ENCODE results near the gene UXT. TPM values are rescaled to one million over a fixed set of nuclear protein-coding genes. Genes with fewer than 3 reads are reported as not detected.

UXT gene
- total and polyA plus RNA-seq, 2 of the 13 experiments (the other 11 are each of a cell fraction or from before 2014, with no cell fraction given) = 107 to 123 TPM

DNA sequence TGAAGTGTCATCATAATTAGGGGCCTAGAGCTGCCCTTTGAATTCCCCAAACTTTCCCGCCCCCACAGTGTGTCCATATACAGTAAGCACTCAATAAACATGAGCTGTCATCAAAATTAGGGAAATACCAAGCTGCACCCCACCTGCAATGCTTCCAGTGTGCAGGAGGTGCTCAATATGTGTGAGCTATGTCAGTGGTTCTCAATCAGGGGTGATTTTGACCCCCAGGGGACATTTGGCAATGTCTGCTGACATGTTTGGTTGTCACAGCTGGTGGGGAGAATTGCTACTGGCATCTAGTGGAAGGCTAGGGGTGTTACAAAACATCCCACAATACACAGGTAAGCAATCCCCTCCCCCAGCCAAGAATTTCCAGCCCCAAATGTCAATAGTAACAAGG is 30.0 kb downstream of the UXT start:
- TF ChIP-seq, protein P1, sequence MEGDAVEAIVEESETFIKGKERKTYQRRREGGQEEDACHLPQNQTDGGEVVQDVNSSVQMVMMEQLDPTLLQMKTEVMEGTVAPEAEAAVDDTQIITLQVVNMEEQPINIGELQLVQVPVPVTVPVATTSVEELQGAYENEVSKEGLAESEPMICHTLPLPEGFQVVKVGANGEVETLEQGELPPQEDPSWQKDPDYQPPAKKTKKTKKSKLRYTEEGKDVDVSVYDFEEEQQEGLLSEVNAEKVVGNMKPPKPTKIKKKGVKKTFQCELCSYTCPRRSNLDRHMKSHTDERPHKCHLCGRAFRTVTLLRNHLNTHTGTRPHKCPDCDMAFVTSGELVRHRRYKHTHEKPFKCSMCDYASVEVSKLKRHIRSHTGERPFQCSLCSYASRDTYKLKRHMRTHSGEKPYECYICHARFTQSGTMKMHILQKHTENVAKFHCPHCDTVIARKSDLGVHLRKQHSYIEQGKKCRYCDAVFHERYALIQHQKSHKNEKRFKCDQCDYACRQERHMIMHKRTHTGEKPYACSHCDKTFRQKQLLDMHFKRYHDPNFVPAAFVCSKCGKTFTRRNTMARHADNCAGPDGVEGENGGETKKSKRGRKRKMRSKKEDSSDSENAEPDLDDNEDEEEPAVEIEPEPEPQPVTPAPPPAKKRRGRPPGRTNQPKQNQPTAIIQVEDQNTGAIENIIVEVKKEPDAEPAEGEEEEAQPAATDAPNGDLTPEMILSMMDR (CRISPR knock-in tag; IDR thresholded peaks at IDR 0.05) = 0 out of 2 replicates have a peak, but pooled peaks have one; percentile 21
- no peak for TF ChIP-seq ZNF563 (CRISPR knock-in tag; IDR thresholded peaks at IDR 0.05)
- TF ChIP-seq AGO1 (IDR thresholded peaks at IDR 0.05; ENCODE audit: low read depth, low read length, poor library complexity, severe bottlenecking) = no peak
- TF ChIP-seq, protein P2, sequence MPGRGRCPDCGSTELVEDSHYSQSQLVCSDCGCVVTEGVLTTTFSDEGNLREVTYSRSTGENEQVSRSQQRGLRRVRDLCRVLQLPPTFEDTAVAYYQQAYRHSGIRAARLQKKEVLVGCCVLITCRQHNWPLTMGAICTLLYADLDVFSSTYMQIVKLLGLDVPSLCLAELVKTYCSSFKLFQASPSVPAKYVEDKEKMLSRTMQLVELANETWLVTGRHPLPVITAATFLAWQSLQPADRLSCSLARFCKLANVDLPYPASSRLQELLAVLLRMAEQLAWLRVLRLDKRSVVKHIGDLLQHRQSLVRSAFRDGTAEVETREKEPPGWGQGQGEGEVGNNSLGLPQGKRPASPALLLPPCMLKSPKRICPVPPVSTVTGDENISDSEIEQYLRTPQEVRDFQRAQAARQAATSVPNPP (CRISPR knock-in tag; IDR thresholded peaks at IDR 0.05) = no peak
- TF ChIP-seq KDM5A (IDR thresholded peaks at IDR 0.05; ENCODE audit: borderline replicate concordance, low read length) = no peak
- no peak for TF ChIP-seq ZBTB8A (CRISPR knock-in tag; IDR thresholded peaks at IDR 0.05; ENCODE audit: borderline replicate concordance, low read depth)
- TF ChIP-seq RXRB (CRISPR knock-in tag; IDR thresholded peaks at IDR 0.05; ENCODE audit: borderline replicate concordance) = no peak
- 0 out of 2 replicates have a peak, but pooled peaks have one; percentile 5 for TF ChIP-seq STAG1 (CRISPR knock-in tag; IDR thresholded peaks at IDR 0.05)
- H3K79me2 ChIP-seq (ENCODE audit: insufficient read depth, low read length) = no peaks in the 10 kb centered on the region
- no peak for FAIRE-seq
- no peak for DNase-seq (ENCODE audit: low spot score)
- no peaks in the 10 kb centered on the region for H3K9me3 ChIP-seq (ENCODE audit: low read length)
- ChIA-PET CTCF (ENCODE audit: low intra/inter-chr PET ratio, low total read pairs) (no interaction called here), POLR2A (no interaction called here)
- in situ Hi-C loops (cut with HindIII; ENCODE audit: extremely low pct_ligation_motif_present, low pct_unique_long_range_greater_than_20kb) = no loop called here
- no peaks in the 10 kb centered on the region for H3K4me1 ChIP-seq (ENCODE audit: insufficient read depth, low read length)
- no peak overlapping the region for H3K4me3 ChIP-seq (replicated peaks in 1 of 3; ENCODE audit: insufficient read depth in 1 of 3, low read depth in 2 of 3, low read length in 3 of 3)
- intact Hi-C loops (cut with micrococcal nuclease; ENCODE audit: unreplicated experiment) = no loop called here
- H3K9ac ChIP-seq (ENCODE audit: insufficient read depth, low read depth, low read length) = no peak overlapping the region
- H3K27me3 ChIP-seq (ENCODE audit: control insufficient read depth in 1 of 2, insufficient read depth in 2 of 2, low read length in 2 of 2) = peaks cover 0 to 7% of the 10 kb centered on the region in 2 experiments; a peak in 1 of 5 replicates
- no CpG with 5 or more reads among the region's 1 CpG for WGBS (ENCODE audit: low lambda C conversion rate)
- H3K4me2 ChIP-seq (ENCODE audit: low read depth, low read length) = no peak overlapping the region
- no peak overlapping the region for H3K27ac ChIP-seq (ENCODE audit: extremely low read length, insufficient read depth, low read length)
- H3K36me3 ChIP-seq (replicated peaks in 1 of 2; ENCODE audit: control insufficient read depth in 1 of 2, insufficient read depth in 2 of 2, low read length in 2 of 2) = no peaks in the 10 kb centered on the region
- H2AFZ ChIP-seq (ENCODE audit: low read length) = no peak overlapping the region
- ATAC-seq = no peak
- no peaks in the 10 kb centered on the region for H4K20me1 ChIP-seq (ENCODE audit: insufficient read depth, low read length)
- BruUV-seq (replicated peaks) = no TSS peak
